ENCODE results near the gene SETBP1. TPM values are rescaled to one million over a fixed set of nuclear protein-coding genes. Genes with fewer than 3 reads are reported as not detected.

Gene SETBP1
- total RNA-seq, 1 donor from 2014 or later = 7.1 TPM

GRCh38 chr18:44771956-44772917 lies 91.5 kb downstream of the SETBP1 start:
- intact Hi-C loops (cut with DNase I) = no loop called here
- no peak for DNase-seq (ENCODE audit: missing footprints)
- peak; percentile 67 for ATAC-seq

DNA sequence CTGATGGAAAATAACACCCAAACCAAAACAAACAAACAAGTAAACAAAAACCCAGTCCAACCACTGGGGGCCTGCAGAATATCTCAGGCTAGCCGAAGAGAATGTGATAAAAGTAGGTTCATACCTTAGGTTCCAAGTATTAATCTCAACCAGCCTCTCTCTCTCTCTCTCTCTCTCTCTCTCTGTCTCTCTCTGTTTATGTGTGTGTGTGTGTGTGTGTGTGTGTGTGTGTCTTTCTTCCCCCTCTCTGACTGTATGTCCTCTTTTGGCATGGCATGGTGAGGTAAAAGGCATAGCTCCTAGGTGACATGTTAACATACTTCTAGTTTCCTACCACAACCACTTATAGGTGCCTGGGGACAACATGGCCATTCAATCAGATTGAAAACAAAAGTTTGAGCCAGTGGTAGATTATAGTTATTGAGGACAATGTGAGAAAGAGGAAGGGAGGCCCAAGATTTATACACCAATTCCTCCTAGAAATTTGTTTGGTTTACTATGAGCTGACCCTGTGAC lies 93.0 kb downstream of the SETBP1 start:
- intact Hi-C loops (cut with DNase I) = no loop called here
- ATAC-seq (no peak), DNase-seq (ENCODE audit: missing footprints) (no peak)

GRCh38 chr18:44774191-44774590 lies 93.5 kb downstream of the SETBP1 start:
- intact Hi-C loops (cut with DNase I) = no loop called here
- ATAC-seq = no peak
- no peak for DNase-seq (ENCODE audit: missing footprints)

DNA sequence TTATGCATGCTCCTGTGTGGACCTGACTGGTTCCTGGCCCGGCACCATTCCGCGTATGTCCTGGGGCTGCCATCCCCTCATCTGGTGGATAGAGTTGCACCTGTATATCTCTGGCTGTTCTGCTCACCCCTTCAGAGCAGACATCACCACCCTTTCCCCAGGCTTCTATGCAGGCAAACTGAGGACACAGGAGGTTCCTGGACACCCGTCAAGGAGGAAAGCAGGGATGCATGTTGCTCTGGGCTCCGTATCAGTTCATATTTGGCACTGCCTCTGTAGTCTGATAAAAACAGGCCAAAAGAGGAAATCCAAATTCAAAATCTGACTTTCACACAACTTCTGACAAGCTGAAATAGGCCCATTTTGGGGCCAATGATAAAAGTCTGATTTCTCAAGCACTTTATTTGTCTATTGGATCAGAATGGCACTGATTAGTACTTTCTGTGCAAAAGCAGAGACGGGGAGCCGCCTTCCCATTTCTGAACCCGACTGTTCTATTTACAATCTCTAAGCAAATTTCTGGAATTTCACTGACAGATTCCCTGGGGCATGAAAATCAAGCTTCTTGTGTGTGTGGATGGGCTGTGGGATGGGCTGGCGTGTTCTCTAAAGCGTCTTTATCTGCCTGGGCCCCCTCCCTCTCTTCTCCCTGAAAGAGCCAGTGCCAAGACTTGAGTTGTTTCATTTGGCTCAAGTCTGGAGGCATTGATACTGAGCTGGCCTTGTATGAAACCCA lies 96.9 kb downstream of the SETBP1 start:
- peak; percentile 78 for ATAC-seq
- intact Hi-C loops (cut with DNase I) = no loop called here
- no peak for DNase-seq (ENCODE audit: missing footprints)

DNA sequence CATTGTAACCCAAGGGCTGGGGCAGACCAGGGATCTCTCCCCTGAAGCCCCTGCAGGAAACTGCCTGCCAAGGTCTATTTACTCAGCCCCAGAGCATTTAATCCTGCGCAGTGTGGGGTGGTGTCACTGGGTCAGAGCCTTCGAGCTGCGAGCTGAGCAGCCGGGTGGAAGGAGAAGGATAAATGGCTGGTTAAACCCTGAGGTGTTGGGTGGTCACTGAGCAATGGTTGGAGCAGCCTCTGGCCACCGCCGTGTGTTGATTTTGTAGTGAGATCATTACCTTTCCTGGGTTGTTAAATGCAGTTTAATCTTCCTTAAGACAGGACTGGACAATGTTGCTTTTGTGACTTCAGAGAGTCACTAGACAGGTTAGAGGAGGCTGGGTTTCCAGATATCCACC lies 98.1 kb downstream of the SETBP1 start:
- no peak for ATAC-seq
- intact Hi-C loops (cut with DNase I) = no loop called here
- DNase-seq (ENCODE audit: missing footprints) = no peak

GRCh38 chr18:44779753-44780292 lies 99.1 kb downstream of the SETBP1 start:
- no peak for DNase-seq (ENCODE audit: missing footprints)
- intact Hi-C loops (cut with DNase I) = no loop called here
- ATAC-seq = no peak

DNA sequence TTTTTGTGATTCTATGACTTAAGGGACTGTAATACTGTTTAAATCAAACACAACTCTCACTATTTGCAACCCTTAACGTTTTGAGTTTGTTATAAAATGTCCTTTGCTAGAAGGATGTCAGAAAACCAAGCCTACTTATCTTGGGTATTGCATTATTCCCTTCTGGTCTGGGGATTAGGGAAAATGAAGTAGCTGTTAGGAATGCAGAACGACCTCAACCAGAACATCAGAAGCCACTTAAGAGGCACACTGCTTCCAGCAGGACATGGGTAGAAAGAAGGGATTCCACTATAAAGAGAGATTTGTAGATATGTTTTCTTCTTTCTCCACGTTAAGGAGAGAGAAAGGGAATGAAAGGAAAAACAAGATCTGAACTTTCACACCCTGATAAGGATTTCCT lies 101.2 kb downstream of the SETBP1 start:
- ATAC-seq (peak; percentile 62), DNase-seq (ENCODE audit: missing footprints) (no peak)
- intact Hi-C loops (cut with DNase I) = no loop called here

- intact Hi-C loops (cut with DNase I) = no loop called here
- ATAC-seq (no peak), DNase-seq (ENCODE audit: missing footprints) (no peak)
Observed at GRCh38 chr18:44782617-44783016, 101.9 kb downstream of the SETBP1 start.

DNA sequence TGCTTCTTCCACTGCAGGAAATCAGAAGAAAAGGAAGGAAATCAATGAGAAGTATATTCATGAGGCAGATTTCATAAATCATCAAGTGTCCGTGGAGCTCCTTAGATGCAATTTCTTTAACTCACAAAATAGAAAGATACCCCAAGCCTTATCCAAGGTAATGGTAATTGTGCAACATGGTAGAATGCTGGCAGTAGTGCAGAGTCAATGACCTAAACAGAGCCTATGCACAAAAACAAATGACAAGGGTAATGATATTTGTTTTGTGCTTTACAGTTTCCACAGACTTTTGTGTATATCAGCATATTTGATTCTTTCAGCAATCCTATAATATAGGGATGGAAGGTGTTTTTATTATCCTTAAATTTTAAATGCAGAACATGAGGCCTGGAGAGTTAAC lies 102.7 kb downstream of the SETBP1 start:
- intact Hi-C loops (cut with DNase I) = no loop called here
- ATAC-seq = no peak
- DNase-seq (ENCODE audit: missing footprints) = no peak

- DNase-seq (ENCODE audit: missing footprints) (no peak), ATAC-seq (no peak)
- intact Hi-C loops (cut with DNase I) = no loop called here
Observed at GRCh38 chr18:44786257-44786656, 105.6 kb downstream of the SETBP1 start.

DNA sequence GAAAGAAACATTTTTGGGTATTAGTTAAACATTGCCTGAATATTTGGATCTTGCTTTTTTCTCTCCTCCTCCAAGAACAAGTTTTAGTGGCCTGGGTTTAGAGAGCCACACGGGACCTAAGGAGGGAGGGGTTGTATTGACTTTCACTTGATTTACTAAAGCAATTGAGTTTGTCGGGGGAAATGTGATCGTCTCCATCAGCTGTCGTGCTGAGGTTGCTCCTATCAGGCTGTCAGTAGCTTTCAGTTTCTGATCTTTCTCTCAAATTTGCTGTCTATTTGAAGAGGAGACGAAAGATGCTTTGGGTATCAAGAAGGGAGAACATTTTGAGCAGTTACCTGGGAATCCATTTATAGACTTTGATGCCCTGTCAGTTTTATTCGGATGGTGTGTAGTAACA lies 106.0 kb downstream of the SETBP1 start:
- intact Hi-C loops (cut with DNase I) = no loop called here
- DNase-seq (ENCODE audit: missing footprints) = no peak
- ATAC-seq = no peak

GRCh38 chr18:44788334-44788733 lies 107.6 kb downstream of the SETBP1 start:
- intact Hi-C loops (cut with DNase I) = no loop called here
- no peak for DNase-seq (ENCODE audit: missing footprints)
- ATAC-seq = no peak

DNA sequence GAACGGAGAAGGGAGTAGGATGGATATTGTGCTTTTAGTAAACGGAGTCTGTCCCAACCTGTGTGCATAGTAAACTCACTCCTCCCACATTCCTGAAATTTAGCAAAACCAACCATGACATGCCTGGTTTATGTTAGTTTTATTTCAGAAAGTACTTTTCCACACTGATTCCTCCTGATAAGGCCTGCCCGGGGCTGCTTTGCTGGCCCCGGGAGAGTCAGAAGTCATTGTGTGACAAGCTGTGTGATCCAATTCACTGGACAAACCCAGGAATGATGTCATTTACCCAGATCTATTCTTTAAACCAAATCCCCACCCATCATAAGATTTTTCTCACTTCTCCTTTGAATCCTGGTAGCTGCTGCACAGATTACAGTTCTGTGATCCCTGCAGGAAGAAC lies 109.0 kb downstream of the SETBP1 start:
- DNase-seq (ENCODE audit: missing footprints) (no peak), ATAC-seq (peak; percentile 40)
- intact Hi-C loops (cut with DNase I) = loop anchor here (5.0 kb wide), 2 partner anchors 38 to 107 kb away; partner anchors contain the start of gene SETBP1

GRCh38 chr18:44790860-44791259 lies 110.2 kb downstream of the SETBP1 start:
- ATAC-seq (no peak), DNase-seq (ENCODE audit: missing footprints) (no peak)
- intact Hi-C loops (cut with DNase I) = loop anchor here (5.0 kb wide), 2 partner anchors 36 to 109 kb away; partner anchors contain the start of gene SETBP1

DNA sequence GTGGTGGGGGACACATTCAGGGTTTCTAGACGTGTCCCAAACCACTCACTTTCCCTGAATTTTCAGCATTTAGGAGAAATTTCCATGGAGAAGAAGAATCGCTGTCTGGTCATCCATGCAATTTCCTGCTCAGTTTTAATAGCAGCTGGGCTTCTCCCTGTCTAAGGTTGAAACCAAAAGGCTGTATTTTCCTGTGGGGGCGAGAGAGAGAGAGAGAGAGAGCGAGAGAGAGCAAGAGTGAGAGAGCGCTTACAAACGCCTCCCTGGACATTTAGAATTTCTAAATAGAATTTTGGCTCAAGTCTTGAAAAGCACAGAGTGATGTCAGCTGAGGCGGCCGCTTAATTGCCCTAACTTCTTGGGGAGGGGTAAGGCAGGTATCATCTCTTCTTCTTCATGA lies 110.8 kb downstream of the SETBP1 start:
- intact Hi-C loops (cut with DNase I) = loop anchor here (5.0 kb wide), 2 partner anchors 36 to 109 kb away; partner anchors contain the start of gene SETBP1
- DNase-seq (ENCODE audit: missing footprints) (no peak), ATAC-seq (peak; percentile 54)

GRCh38 chr18:44792456-44793061 lies 111.9 kb downstream of the SETBP1 start:
- intact Hi-C loops (cut with DNase I) = loop anchor here (5.0 kb wide), 2 partner anchors 35 to 110 kb away; partner anchors contain the start of gene SETBP1
- ATAC-seq = peak; percentile 65
- no peak for DNase-seq (ENCODE audit: missing footprints)

DNA sequence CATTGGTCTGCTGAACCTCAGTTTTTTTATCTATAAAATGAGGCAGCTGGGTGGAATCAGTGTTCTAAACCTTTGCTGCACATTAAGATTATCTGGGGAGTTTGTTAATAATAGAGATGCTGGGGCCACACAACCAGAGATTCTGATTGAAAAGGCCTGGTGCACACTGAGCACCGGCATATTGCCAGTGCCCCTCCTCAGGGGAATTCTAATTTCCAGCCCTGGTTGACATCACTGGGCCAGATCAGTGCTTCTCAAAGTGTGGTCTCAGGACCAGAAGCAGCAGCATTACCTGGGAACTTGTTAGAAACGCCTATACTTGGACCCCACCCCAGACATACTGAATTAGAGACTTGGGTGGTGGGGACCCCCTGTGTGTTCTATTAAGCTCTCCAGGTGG lies 112.5 kb downstream of the SETBP1 start:
- DNase-seq (ENCODE audit: missing footprints) (no peak), ATAC-seq (no peak)
- intact Hi-C loops (cut with DNase I) = loop anchor here (5.0 kb wide), 2 partner anchors 34 to 111 kb away; partner anchors contain the start of gene SETBP1

DNA sequence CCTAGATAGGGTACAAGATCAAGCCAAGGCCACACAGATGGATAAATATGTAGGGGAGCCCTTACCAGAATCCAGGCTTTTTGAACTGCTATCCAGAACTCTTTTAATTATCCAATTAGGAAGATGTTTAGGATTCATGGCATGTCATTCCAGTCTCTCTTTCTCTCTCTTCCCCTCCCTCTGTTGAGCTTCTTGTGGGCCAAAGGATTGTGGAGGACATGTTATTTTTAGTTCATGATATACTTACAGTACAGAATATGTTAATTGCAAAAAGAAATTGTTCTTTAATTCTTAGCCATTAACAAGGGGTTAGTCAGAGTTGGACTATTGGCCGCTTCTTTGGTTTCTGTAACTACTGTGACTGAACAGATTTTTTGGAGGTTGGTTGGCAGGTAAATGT lies 113.0 kb downstream of the SETBP1 start:
- no peak for ATAC-seq
- no peak for DNase-seq (ENCODE audit: missing footprints)
- intact Hi-C loops (cut with DNase I) = loop anchor here (5.0 kb wide), 2 partner anchors 34 to 111 kb away; partner anchors contain the start of gene SETBP1

DNA sequence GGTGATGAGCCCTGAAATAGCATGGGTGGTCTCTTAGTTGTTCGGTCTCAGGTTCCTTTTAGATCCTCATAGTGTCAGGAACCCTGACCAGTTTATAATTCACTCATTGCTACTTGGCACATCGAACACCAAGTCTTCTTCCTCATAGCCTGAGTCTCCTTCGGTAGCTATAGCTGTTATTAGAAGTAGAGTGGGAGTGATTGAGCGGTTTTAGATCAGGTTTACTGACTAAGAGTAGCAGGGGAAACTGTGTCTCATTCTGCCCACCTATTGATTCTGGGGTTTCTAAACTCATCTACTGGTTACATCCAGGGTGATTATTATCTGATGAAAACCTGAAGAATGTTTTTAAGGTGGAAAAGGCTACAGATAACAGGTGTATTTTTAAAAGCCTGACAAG lies 114.6 kb downstream of the SETBP1 start:
- DNase-seq (ENCODE audit: missing footprints) = no peak
- intact Hi-C loops (cut with DNase I) = no loop called here
- ATAC-seq = no peak

Data from Right ventricle myocardium inferior (tissue), 1 donor.